Osteoblast (primary cell): Measurements from ENCODE around the gene ZNF618. TPM values are rescaled to one million over a fixed set of nuclear protein-coding genes. Genes with fewer than 3 reads are reported as not detected.

Experiments
- DNase-seq: peaks from one replicate; pipeline ENCODE4 v3.0.0; 2011; ENCODE audit warnings: low spot score, mixed read lengths; ENCODE audit not compliant: insufficient read length; ENCODE audit errors: missing footprints
- H2AFZ ChIP-seq: 2 replicates; pipeline ENCODE4 v1.6.0; 2011; ENCODE audit warnings: mild to moderate bottlenecking, low read length
- H3K27ac ChIP-seq: 2 replicates; pipeline ENCODE4 v1.5.1; 2011; ENCODE audit warnings: mild to moderate bottlenecking, low read depth, low read length, moderate library complexity
- H3K27me3 ChIP-seq: 2 replicates; pipeline ENCODE4 v1.6.0; 2012; ENCODE audit warnings: mild to moderate bottlenecking, control low read depth, inconsistent platforms, low read length, moderate library complexity; ENCODE audit not compliant: insufficient read depth
- H3K36me3 ChIP-seq: 2 replicates; pipeline ENCODE4 v1.5.1; 2011; ENCODE audit warnings: mild to moderate bottlenecking, low read length, control low read depth, moderate library complexity; ENCODE audit not compliant: insufficient read depth
- H3K4me1 ChIP-seq: 2 replicates; pipeline ENCODE4 v1.5.1; 2011; ENCODE audit warnings: mild to moderate bottlenecking, low read length, control low read depth, moderate library complexity; ENCODE audit not compliant: insufficient read depth
- H3K4me2 ChIP-seq: 2 replicates; pipeline ENCODE4 v1.6.0; 2011; ENCODE audit warnings: mild to moderate bottlenecking, low read length; ENCODE audit not compliant: insufficient read depth
- H3K4me3 ChIP-seq: fragments of 200-600 bp; sonication (generic); 3 replicates; pipeline ENCODE4 v1.5.1; 2012; ENCODE audit warnings: mild to moderate bottlenecking, low read length, inconsistent platforms; ENCODE audit not compliant: insufficient read depth
- H3K79me2 ChIP-seq: 2 replicates; pipeline ENCODE4 v1.6.0; 2012; ENCODE audit warnings: mild to moderate bottlenecking, low read length, control low read depth, inconsistent platforms; ENCODE audit not compliant: insufficient read depth
- H3K9me3 ChIP-seq: 2 replicates; pipeline ENCODE4 v1.5.1; 2011; ENCODE audit warnings: low read depth, low read length, control low read depth
- H4K20me1 ChIP-seq: 2 replicates; pipeline ENCODE4 v1.6.0; 2012; ENCODE audit warnings: mild to moderate bottlenecking, low read length, control low read depth; ENCODE audit not compliant: insufficient read depth
- CTCF ChIP-seq: IDR thresholded peaks from 2 replicates; pipeline ENCODE4 v1.5.1; 2011; ENCODE audit warnings: mild to moderate bottlenecking, low read depth, low read length, moderate library complexity; ENCODE audit errors: extremely low read depth
- total RNA-seq: library from RNA; depleted of rRNA; stranded (reverse); fragments of >200 nt; gene quantifications from 2 replicates; pipeline ENCODE4 v1.2.3, GENCODE V29; 2012

The ZNF618 gene
- total RNA-seq, 1 donor = 10.1 TPM

- H3K9me3 ChIP-seq = no peaks in the 10 kb centered on the region
- H3K27me3 ChIP-seq = peaks cover 16% of the 10 kb centered on the region
- H3K27ac ChIP-seq = no peak overlapping the region
Observed at GRCh38 chr9:114087721-114088120, 211.6 kb downstream of the ZNF618 start.

GRCh38 chr9:114088571-114089170 lies 212.6 kb downstream of the ZNF618 start:
- H3K27ac ChIP-seq = no peak overlapping the region
- H3K27me3 ChIP-seq = peaks cover 16% of the 10 kb centered on the region
- no peaks in the 10 kb centered on the region for H3K4me1 ChIP-seq
- no peak overlapping the region for H3K4me3 ChIP-seq
- no peaks in the 10 kb centered on the region for H3K79me2 ChIP-seq
- no peak overlapping the region for H2AFZ ChIP-seq
- no peak overlapping the region for H3K4me2 ChIP-seq
- no peaks in the 10 kb centered on the region for H4K20me1 ChIP-seq
- no peaks in the 10 kb centered on the region for H3K9me3 ChIP-seq
- H3K36me3 ChIP-seq = no peaks in the 10 kb centered on the region
- no peak for DNase-seq
- TF ChIP-seq CTCF = no peak

More at GRCh38 chr9:114087721-114088120, 211.6 kb downstream of the ZNF618 start:
- no peak for TF ChIP-seq CTCF
- Histone ChIP-seq H3K4me1 (no peaks in the 10 kb centered on the region), H2AFZ (no peak overlapping the region), H4K20me1 (no peaks in the 10 kb centered on the region), H3K79me2 (no peaks in the 10 kb centered on the region), H3K36me3 (no peaks in the 10 kb centered on the region), H3K4me3 (no peak overlapping the region), H3K4me2 (no peak overlapping the region)
- DNase-seq = no peak

- TF ChIP-seq CTCF = no peak
- peak; percentile 52 for DNase-seq
- H3K36me3 ChIP-seq = no peaks in the 10 kb centered on the region
- no peak overlapping the region for H2AFZ ChIP-seq
- no peak overlapping the region for H3K4me3 ChIP-seq
- no peak overlapping the region for H3K4me2 ChIP-seq
- H3K27ac ChIP-seq = no peak overlapping the region
- no peaks in the 10 kb centered on the region for H3K4me1 ChIP-seq
- H4K20me1 ChIP-seq = no peaks in the 10 kb centered on the region
- H3K9me3 ChIP-seq = no peaks in the 10 kb centered on the region
- H3K27me3 ChIP-seq = peaks cover 16% of the 10 kb centered on the region
- H3K79me2 ChIP-seq = no peaks in the 10 kb centered on the region
Observed at GRCh38 chr9:114089206-114089840, 213.2 kb downstream of the ZNF618 start.

GRCh38 chr9:114090798-114091197 lies 214.7 kb downstream of the ZNF618 start:
- Histone ChIP-seq H3K4me1 (no peaks in the 10 kb centered on the region), H3K27ac (no peak overlapping the region), H2AFZ (no peak overlapping the region), H3K9me3 (no peaks in the 10 kb centered on the region), H3K27me3 (peaks cover 15% of the 10 kb centered on the region), H3K79me2 (no peaks in the 10 kb centered on the region), H4K20me1 (no peaks in the 10 kb centered on the region), H3K4me3 (no peak overlapping the region), H3K36me3 (no peaks in the 10 kb centered on the region), H3K4me2 (no peak overlapping the region)
- TF ChIP-seq CTCF = no peak
- peak; percentile 78 for DNase-seq
